ENCODE data around the gene DAB1. TPM values are rescaled to one million over a fixed set of nuclear protein-coding genes. Genes with fewer than 3 reads are reported as not detected.

The DAB1 gene
- total RNA-seq, 6 experiments from 2014 or later = 0.76 to 1.9 (median 1.1) TPM

DNA sequence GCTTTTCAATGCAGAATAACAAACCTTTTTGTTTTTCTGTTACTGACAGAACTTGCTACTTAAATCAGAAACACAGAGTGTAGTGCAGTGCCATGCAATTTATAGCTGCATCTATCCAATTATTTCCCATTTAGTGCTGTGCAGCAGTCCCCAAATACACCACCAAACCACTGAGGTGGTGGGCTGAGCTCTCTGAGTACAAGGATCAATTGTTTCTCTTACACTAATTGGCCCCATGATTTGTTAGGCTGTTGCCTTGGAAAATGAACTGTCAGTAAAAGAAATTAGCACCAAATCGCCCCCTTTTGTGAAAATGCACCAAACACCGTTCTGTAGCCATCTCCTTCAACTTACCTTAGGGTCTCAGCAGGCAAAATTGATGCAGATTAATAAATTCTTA, 339.2 kb downstream of the DAB1 start:
- H3K4me1 ChIP-seq = no peaks in the 10 kb centered on the region
- intact Hi-C loops (cut with DNase I) = no loop called here
- no peak for TF ChIP-seq POLR2A (IDR thresholded peaks at IDR 0.05)
- TF ChIP-seq, protein P1, sequence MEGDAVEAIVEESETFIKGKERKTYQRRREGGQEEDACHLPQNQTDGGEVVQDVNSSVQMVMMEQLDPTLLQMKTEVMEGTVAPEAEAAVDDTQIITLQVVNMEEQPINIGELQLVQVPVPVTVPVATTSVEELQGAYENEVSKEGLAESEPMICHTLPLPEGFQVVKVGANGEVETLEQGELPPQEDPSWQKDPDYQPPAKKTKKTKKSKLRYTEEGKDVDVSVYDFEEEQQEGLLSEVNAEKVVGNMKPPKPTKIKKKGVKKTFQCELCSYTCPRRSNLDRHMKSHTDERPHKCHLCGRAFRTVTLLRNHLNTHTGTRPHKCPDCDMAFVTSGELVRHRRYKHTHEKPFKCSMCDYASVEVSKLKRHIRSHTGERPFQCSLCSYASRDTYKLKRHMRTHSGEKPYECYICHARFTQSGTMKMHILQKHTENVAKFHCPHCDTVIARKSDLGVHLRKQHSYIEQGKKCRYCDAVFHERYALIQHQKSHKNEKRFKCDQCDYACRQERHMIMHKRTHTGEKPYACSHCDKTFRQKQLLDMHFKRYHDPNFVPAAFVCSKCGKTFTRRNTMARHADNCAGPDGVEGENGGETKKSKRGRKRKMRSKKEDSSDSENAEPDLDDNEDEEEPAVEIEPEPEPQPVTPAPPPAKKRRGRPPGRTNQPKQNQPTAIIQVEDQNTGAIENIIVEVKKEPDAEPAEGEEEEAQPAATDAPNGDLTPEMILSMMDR (IDR thresholded peaks at IDR 0.05) = no peak
- no peak overlapping the region for H3K4me3 ChIP-seq
- 85% methylated on average over 2 of the region's 2 CpGs for WGBS (ENCODE audit: insufficient coverage, low coverage, low lambda C conversion rate, missing lambda C conversion rate)
- H3K27me3 ChIP-seq = no peaks in the 10 kb centered on the region
- no peak overlapping the region for H3K27ac ChIP-seq
- DNase-seq = no peak
- no peaks in the 10 kb centered on the region for H3K36me3 ChIP-seq
- no peak for ATAC-seq
- no peaks in the 10 kb centered on the region for H3K9me3 ChIP-seq

GRCh38 chr1:57082711-57083439, 341.0 kb downstream of the DAB1 start:
- 59% methylated on average over 7 of the region's 7 CpGs for WGBS (ENCODE audit: insufficient coverage, low coverage, low lambda C conversion rate, missing lambda C conversion rate)
- no peak overlapping the region for H3K4me3 ChIP-seq
- TF ChIP-seq, protein P1 (IDR thresholded peaks at IDR 0.05) = no peak
- no peak for TF ChIP-seq POLR2A (IDR thresholded peaks at IDR 0.05)

DNA sequence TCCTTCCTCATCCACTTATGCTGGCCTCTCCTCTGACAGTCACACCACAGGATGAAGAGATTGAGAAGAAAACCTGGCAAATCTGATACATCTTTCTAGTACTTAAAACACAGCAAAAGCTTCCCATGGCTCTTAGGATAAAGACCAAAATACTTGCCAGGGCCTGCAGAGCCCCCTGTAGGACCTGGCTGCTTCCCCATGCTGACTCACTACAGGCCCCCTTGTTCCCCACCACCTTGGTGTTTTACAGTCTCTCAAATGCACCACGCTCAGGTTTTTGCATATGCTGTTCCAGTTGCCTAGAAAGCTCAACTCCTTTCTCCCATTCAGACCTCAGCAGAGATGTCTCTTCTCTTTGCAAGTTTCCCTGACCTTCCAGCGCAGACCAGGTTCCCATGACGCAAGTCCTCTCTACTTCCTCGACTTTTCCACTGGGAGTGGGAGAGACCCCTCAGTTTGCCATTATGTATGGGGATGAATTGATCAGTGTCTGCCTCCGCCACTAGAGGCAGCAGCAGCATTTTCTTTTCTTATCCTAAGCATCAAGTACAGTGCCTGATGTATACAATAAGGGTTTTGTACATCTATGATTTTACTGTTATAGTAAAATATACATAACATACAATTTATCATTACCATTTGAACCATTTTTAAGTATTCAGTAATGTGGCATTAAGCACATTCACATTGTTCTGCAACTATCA, 344.3 kb downstream of the DAB1 start:
- no peaks in the 10 kb centered on the region for H3K27me3 ChIP-seq
- TF ChIP-seq POLR2A (IDR thresholded peaks at IDR 0.05) = no peak
- TF ChIP-seq, protein P1 (IDR thresholded peaks at IDR 0.05) = peak; percentile 18 to 39 (median 33)
- H3K36me3 ChIP-seq = no peaks in the 10 kb centered on the region
- no peaks in the 10 kb centered on the region for H3K9me3 ChIP-seq
- no peak overlapping the region for H3K4me3 ChIP-seq
- H3K4me1 ChIP-seq = no peaks in the 10 kb centered on the region
- 87% methylated on average over 5 of the region's 5 CpGs for WGBS (ENCODE audit: insufficient coverage, low coverage, low lambda C conversion rate, missing lambda C conversion rate)
- DNase-seq (no peak), ATAC-seq (no peak)
- no peak overlapping the region for H3K27ac ChIP-seq
- intact Hi-C loops (cut with DNase I) = no loop called here

More at GRCh38 chr1:57082711-57083439, 341.0 kb downstream of the DAB1 start:
- Histone ChIP-seq H3K4me1 (no peaks in the 10 kb centered on the region), H3K36me3 (no peaks in the 10 kb centered on the region), H3K9me3 (no peaks in the 10 kb centered on the region), H3K27me3 (no peaks in the 10 kb centered on the region), H3K27ac (no peak overlapping the region)
- no peak for DNase-seq
- intact Hi-C loops (cut with DNase I) = no loop called here
- ATAC-seq = no peak

DNA sequence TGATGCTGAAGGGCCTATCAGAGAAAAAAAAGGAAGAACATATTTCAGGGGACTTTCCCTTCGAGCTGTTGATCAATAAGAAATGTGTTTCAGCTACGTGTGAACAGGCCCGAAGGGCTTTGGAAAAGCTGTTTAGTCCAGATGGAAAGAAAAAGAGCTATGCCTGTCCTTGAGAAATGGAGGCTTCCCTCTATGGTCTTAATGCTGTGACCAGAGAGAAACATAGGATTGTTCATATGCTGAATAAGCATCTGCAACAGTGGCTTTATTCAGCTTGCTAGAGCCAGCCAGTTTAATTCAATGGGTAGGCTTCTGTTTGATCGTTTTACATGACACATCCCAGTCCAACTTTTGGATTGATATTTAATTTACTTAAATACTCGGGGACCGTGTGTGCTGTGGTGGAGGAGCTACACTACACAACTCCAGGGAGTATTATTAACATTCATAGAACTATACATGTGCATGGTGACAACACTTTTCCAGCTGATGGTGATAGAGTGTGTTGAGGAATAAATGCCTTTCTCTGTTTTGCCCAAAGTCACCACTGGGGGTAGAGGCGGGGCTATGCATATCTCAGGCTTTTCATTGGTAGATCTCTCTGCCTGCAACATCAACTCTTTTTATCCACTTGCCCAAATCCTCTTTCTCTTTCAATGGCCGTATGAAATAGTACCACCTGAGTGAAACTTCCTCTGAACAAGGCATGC, 351.3 kb downstream of the DAB1 start:
- Histone ChIP-seq H3K27me3 (no peaks in the 10 kb centered on the region), H3K36me3 (no peaks in the 10 kb centered on the region), H3K27ac (no peak overlapping the region), H3K4me3 (no peak overlapping the region), H3K9me3 (no peaks in the 10 kb centered on the region), H3K4me1 (no peaks in the 10 kb centered on the region)
- intact Hi-C loops (cut with DNase I) = no loop called here
- TF ChIP-seq, protein P1 (IDR thresholded peaks at IDR 0.05) = no peak
- TF ChIP-seq POLR2A (IDR thresholded peaks at IDR 0.05) = no peak
- DNase-seq (no peak), ATAC-seq (no peak)
- WGBS (ENCODE audit: insufficient coverage, low coverage, low lambda C conversion rate, missing lambda C conversion rate) = 79% methylated on average over 8 of the region's 8 CpGs

Measured in right lobe of liver (tissue), 6 donors.